Panc1 (cell line): ENCODE data around the gene CELA1. TPM values are rescaled to one million over a fixed set of nuclear protein-coding genes. Genes with fewer than 3 reads are reported as not detected.
"Not testable (repeated sequence)": the region's sequence is repeated elsewhere in the genome, so short reads cannot be mapped to it uniquely, and the experiment has no call there.

ENCODE experiments used
- ATAC-seq: fragments of 200-7000 bp; cut with Tn5 transposase; 2 replicates; pipeline ENCODE4 v1.9.1; 2020; ENCODE audit warnings: mild to moderate bottlenecking, moderate library complexity
- BruUV-seq: library from RNA; stranded (reverse); fragments of 400-500 nt; replicated peaks from 2 replicates; lab custom pipeline; 2021; lab: Mats Ljungman, UMichigan
- CTCF ChIA-PET: fragments of 300-600 bp; sonication (Branson Sonifier 250); formaldehyde crosslinking; loops from one replicate; lab custom pipeline; 2022; ENCODE audit warnings: antibody characterized with exemption; lab: Charles Lee
- POLR2A ChIA-PET: fragments of 300-600 bp; sonication (Branson Sonifier 250); formaldehyde crosslinking; loops from one replicate; lab custom pipeline; 2022; ENCODE audit warnings: antibody characterized with exemption; lab: Charles Lee
- DNase-seq: peaks from one replicate; pipeline ENCODE4 v3.0.0-alpha.2; 2010; ENCODE audit warnings: low read depth, low spot score
- H3K27ac ChIP-seq: 2 replicates; pipeline ENCODE4 v1.5.1; 2011; ENCODE audit warnings: mild to moderate bottlenecking, low read length, inconsistent platforms
- H3K27me3 ChIP-seq: fragments of 200-500 bp; sonication (Bioruptor generic); 2 replicates; pipeline ENCODE4 v1.6.0; 2014; ENCODE audit warnings: low read length, inconsistent platforms; ENCODE audit not compliant: control insufficient read depth, insufficient read depth
- H3K36me3 ChIP-seq: fragments of 200-500 bp; sonication (Bioruptor generic); 2 replicates; pipeline ENCODE4 v1.5.1; 2014; ENCODE audit warnings: inconsistent platforms, mild to moderate bottlenecking, low read length, moderate library complexity; ENCODE audit not compliant: control insufficient read depth, insufficient read depth
- H3K4me1 ChIP-seq: 2 replicates; pipeline ENCODE4 v1.5.1; 2011; ENCODE audit warnings: inconsistent platforms, mild to moderate bottlenecking, low read length, moderate library complexity; ENCODE audit not compliant: control insufficient read depth, insufficient read depth
- H3K4me3 ChIP-seq, 2 experiments: 2 replicates each; pipeline ENCODE4 v1.5.1; 2011 to 2012; ENCODE audit warnings: low read depth in 2 of 2, low read length in 2 of 2, mild to moderate bottlenecking in 2 of 2, inconsistent platforms in 1 of 2, moderate library complexity in 1 of 2
- H3K9me3 ChIP-seq: fragments of 200-500 bp; sonication (Bioruptor generic); 2 replicates; pipeline ENCODE4 v1.5.1; 2014; ENCODE audit warnings: low read depth, mild to moderate bottlenecking, inconsistent platforms, low read length, moderate library complexity; ENCODE audit not compliant: control insufficient read depth, insufficient read depth
- POLR2AphosphoS5 ChIP-seq: IDR thresholded peaks from 2 replicates; pipeline ENCODE4 v1.6.1; 2012; ENCODE audit warnings: mild to moderate bottlenecking, low read depth, low read length, moderate library complexity
- REST ChIP-seq, 2 experiments: IDR thresholded peaks; 2 replicates each; pipeline ENCODE4 v1.6.1; 2011 to 2012; ENCODE audit warnings: low read depth in 2 of 2, control low read depth in 1 of 2, low read length in 1 of 2, mild to moderate bottlenecking in 1 of 2, moderate library complexity in 1 of 2; ENCODE audit not compliant: insufficient read depth in 1 of 2
- SIN3A ChIP-seq: IDR thresholded peaks from 2 replicates; pipeline ENCODE4 v1.6.1; 2012; ENCODE audit warnings: low read depth, mild to moderate bottlenecking, low read length, moderate library complexity, borderline replicate concordance; ENCODE audit not compliant: insufficient read depth
- TCF7L2 ChIP-seq: IDR thresholded peaks from 2 replicates; pipeline ENCODE4 v1.6.1; 2011; ENCODE audit warnings: mild to moderate bottlenecking, low read depth, low read length, inconsistent platforms
- in situ Hi-C: cut with HindIII; loops from 2 replicates; pipeline ENCODE4 v1.10.0; 2016; ENCODE audit warnings: low sequenced_read_pairs, low pct_unique_long_range_greater_than_20kb
- intact Hi-C: fragments of 100-400 bp; cut with micrococcal nuclease; formaldehyde crosslinking; loops from one replicate; pipeline ENCODE4 v1.10.0; 2022; ENCODE audit not compliant: unreplicated experiment
- total RNA-seq: library from RNA; stranded (reverse); gene quantifications from one replicate; pipeline ENCODE4 v1.2.1, GENCODE V29; 2021; ENCODE audit not compliant: unreplicated experiment
- TF ChIP-seq, protein P1 (sequence below): fragments of 450-650 bp; IDR thresholded peaks from 2 replicates; pipeline ENCODE4 v1.5.1; 2017; ENCODE audit warnings: mild to moderate bottlenecking

CELA1 gene
- total RNA-seq, 1 experiment from 2014 or later: not detected

DNA sequence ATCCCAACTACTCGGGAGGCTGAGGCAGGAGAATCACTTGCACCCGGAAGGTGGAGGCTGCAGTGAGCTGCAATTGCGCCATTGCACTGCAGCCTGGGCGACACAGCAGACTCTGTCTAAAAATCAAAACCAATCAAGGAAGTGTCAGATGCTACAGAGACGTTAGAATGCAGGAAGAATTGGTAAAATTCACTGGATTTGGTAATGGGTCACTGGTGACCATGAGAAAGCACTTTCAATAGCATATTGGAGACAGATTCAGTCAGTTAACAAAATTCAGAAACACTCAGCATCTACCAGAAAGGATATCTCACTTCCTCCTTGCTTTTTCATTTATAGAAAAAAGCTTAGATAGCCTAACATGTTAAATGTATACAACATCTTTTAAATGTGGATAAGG, 40.0 kb downstream of the CELA1 start:
- intact Hi-C loops (no loop called here), in situ Hi-C loops (no loop called here)
- ATAC-seq: no peak
- Histone ChIP-seq H3K36me3 (no peaks in the 10 kb centered on the region), H3K9me3 (no peaks in the 10 kb centered on the region), H3K4me3 (no peak overlapping the region), H3K27ac (no peak overlapping the region), H3K4me1 (no peaks in the 10 kb centered on the region), H3K27me3 (no peaks in the 10 kb centered on the region; the same call in 1 of the 2 replicates)
- ChIA-PET CTCF (no interaction called here), POLR2A (no interaction called here)
- BruUV-seq: no TSS peak
- TF ChIP-seq SIN3A: no peak
- no peak for TF ChIP-seq REST (IDR thresholded peaks at IDR 0.05; ENCODE audit: insufficient read depth in 1 of 2, low read depth in 2 of 2, low read length in 1 of 2)
- TF ChIP-seq POLR2AphosphoS5: no peak
- TF ChIP-seq TCF7L2: no peak
- TF ChIP-seq, protein P1, sequence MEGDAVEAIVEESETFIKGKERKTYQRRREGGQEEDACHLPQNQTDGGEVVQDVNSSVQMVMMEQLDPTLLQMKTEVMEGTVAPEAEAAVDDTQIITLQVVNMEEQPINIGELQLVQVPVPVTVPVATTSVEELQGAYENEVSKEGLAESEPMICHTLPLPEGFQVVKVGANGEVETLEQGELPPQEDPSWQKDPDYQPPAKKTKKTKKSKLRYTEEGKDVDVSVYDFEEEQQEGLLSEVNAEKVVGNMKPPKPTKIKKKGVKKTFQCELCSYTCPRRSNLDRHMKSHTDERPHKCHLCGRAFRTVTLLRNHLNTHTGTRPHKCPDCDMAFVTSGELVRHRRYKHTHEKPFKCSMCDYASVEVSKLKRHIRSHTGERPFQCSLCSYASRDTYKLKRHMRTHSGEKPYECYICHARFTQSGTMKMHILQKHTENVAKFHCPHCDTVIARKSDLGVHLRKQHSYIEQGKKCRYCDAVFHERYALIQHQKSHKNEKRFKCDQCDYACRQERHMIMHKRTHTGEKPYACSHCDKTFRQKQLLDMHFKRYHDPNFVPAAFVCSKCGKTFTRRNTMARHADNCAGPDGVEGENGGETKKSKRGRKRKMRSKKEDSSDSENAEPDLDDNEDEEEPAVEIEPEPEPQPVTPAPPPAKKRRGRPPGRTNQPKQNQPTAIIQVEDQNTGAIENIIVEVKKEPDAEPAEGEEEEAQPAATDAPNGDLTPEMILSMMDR: no peak
- no peak for DNase-seq

- H3K9me3 ChIP-seq, intact Hi-C loops, CTCF ChIA-PET, H3K27me3 ChIP-seq, H3K27ac ChIP-seq, in situ Hi-C loops, DNase-seq, H3K4me3 ChIP-seq, H3K4me1 ChIP-seq, ATAC-seq, POLR2A ChIA-PET, H3K36me3 ChIP-seq, BruUV-seq: not testable (repeated sequence)
Observed at GRCh38 chr12:51300768-51301167, 45.7 kb downstream of the CELA1 start.

DNA sequence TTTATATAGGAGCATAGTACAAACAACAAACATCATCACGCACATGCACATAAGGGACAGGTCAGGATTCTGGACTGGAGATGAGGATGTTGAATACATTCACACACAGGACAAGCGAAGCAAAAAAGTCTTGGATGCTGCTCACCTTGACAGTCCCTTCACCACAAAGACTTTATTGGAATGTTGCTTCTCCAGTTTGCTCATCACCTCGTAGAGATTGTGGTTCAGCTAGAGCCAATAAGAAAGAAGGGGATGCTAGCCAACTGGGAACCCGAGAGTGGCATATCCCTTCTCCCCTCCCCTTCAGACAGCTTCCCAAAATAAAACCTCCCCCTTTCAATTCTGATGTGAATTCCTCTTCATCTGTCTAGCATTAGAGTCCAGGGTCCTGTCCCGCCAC, 50.8 kb downstream of the CELA1 start:
- POLR2A ChIA-PET: interaction anchor here (0.6 kb wide), 1 partner anchor 69 kb away, joined by 4 read pairs; no protein-coding TSS in a partner anchor
- TF ChIP-seq, protein P1: no peak
- TF ChIP-seq REST (IDR thresholded peaks at IDR 0.05; ENCODE audit: insufficient read depth in 1 of 2, low read depth in 2 of 2, low read length in 1 of 2): no peak
- TF ChIP-seq SIN3A: no peak
- TF ChIP-seq POLR2AphosphoS5: no peak
- TF ChIP-seq TCF7L2: no peak
- BruUV-seq: no TSS peak
- in situ Hi-C loops: no loop called here
- no peaks in the 10 kb centered on the region for H3K4me1 ChIP-seq
- intact Hi-C loops: no loop called here
- no peaks in the 10 kb centered on the region for H3K27me3 ChIP-seq
- CTCF ChIA-PET: no interaction called here
- H3K27ac ChIP-seq: no peak overlapping the region
- ATAC-seq (no peak), DNase-seq (no peak)
- H3K36me3 ChIP-seq: no peaks in the 10 kb centered on the region
- H3K9me3 ChIP-seq: no peaks in the 10 kb centered on the region
- H3K4me3 ChIP-seq: no peak overlapping the region

- BruUV-seq, POLR2A ChIA-PET, H3K9me3 ChIP-seq, H3K36me3 ChIP-seq, H3K4me1 ChIP-seq, DNase-seq, H3K27ac ChIP-seq, in situ Hi-C loops, ATAC-seq, H3K27me3 ChIP-seq, CTCF ChIA-PET, H3K4me3 ChIP-seq, intact Hi-C loops: not testable (repeated sequence)
Observed at GRCh38 chr12:51294097-51294496, 52.4 kb downstream of the CELA1 start.
